HEK293T (cell line): Measurements from ENCODE around the gene TMEM123.
A peak's percentile ranks its signal among the peaks of the same experiment; 100 is the strongest.

Source experiments
- CTCF ChIA-PET: fragments of 350-600 bp; formaldehyde crosslinking; extraction: SDS; loops from one replicate; lab custom pipeline; 2021; ENCODE audit warnings: antibody characterized with exemption, inconsistent platforms; lab: Yijun Ruan, JAX
- POLR2A ChIA-PET: fragments of 350-600 bp; formaldehyde crosslinking; extraction: SDS; loops from one replicate; lab custom pipeline; 2020; ENCODE audit warnings: antibody characterized with exemption, inconsistent platforms; lab: Yijun Ruan, JAX
- DNase-seq: peaks from one replicate; pipeline ENCODE4 v3.0.0; 2012; ENCODE audit warnings: mixed read lengths; ENCODE audit errors: extremely low spot score
- ARNT ChIP-seq: fragments of 450-650 bp; IDR thresholded peaks from 2 replicates; pipeline ENCODE4 v1.6.1; 2017; ENCODE audit warnings: mild to moderate bottlenecking
- BHLHE40 ChIP-seq: fragments of 450-650 bp; IDR thresholded peaks from 2 replicates; pipeline ENCODE4 v1.6.1; 2016; ENCODE audit warnings: mild to moderate bottlenecking, moderate library complexity, borderline replicate concordance
- CTBP1 ChIP-seq: fragments of 450-650 bp; IDR thresholded peaks from 2 replicates; pipeline ENCODE4 v1.6.1; 2016; ENCODE audit warnings: borderline replicate concordance
- ELF4 ChIP-seq: fragments of 450-650 bp; IDR thresholded peaks from 2 replicates; pipeline ENCODE4 v1.6.1; 2017; ENCODE audit warnings: antibody characterized with exemption
- FOXA1 ChIP-seq: fragments of 450-650 bp; IDR thresholded peaks from 2 replicates; pipeline ENCODE4 v1.6.1; 2016; ENCODE audit warnings: mild to moderate bottlenecking
- FOXK2 ChIP-seq: fragments of 450-650 bp; IDR thresholded peaks from 2 replicates; pipeline ENCODE4 v1.6.1; 2016; ENCODE audit warnings: mild to moderate bottlenecking
- FOXM1 ChIP-seq: fragments of 450-650 bp; IDR thresholded peaks from 2 replicates; pipeline ENCODE4 v1.6.1; 2017; ENCODE audit warnings: mild to moderate bottlenecking, borderline replicate concordance
- HDGF ChIP-seq: fragments of 450-650 bp; IDR thresholded peaks from 2 replicates; pipeline ENCODE4 v1.6.1; 2017; ENCODE audit warnings: antibody characterized with exemption, borderline replicate concordance
- L3MBTL2 ChIP-seq: fragments of 450-650 bp; conservative IDR thresholded peaks from 2 replicates; pipeline ENCODE4 v1.6.1; 2016; ENCODE audit warnings: mild to moderate bottlenecking
- LEF1 ChIP-seq: fragments of 450-650 bp; IDR thresholded peaks from 2 replicates; pipeline ENCODE4 v1.6.1; 2017; ENCODE audit warnings: mild to moderate bottlenecking, borderline replicate concordance
- NFRKB ChIP-seq: fragments of 450-650 bp; IDR thresholded peaks from 2 replicates; pipeline ENCODE4 v1.6.1; 2016; ENCODE audit warnings: mild to moderate bottlenecking, moderate library complexity
- SP1 ChIP-seq: fragments of 450-650 bp; IDR thresholded peaks from 2 replicates; pipeline ENCODE4 v1.6.1; 2017
- SUZ12 ChIP-seq: fragments of 450-650 bp; IDR thresholded peaks from 2 replicates; pipeline ENCODE4 v1.6.1; 2016; ENCODE audit warnings: mild to moderate bottlenecking
- TARDBP ChIP-seq: fragments of 450-650 bp; IDR thresholded peaks from 2 replicates; pipeline ENCODE4 v1.6.1; 2016
- ZNF384 ChIP-seq: fragments of 450-650 bp; IDR thresholded peaks from 2 replicates; pipeline ENCODE4 v1.6.1; 2016
- TF ChIP-seq, protein P1 (sequence below): fragments of 450-650 bp; IDR thresholded peaks from 2 replicates; pipeline ENCODE4 v1.6.1; 2016

The TMEM123 gene

DNA sequence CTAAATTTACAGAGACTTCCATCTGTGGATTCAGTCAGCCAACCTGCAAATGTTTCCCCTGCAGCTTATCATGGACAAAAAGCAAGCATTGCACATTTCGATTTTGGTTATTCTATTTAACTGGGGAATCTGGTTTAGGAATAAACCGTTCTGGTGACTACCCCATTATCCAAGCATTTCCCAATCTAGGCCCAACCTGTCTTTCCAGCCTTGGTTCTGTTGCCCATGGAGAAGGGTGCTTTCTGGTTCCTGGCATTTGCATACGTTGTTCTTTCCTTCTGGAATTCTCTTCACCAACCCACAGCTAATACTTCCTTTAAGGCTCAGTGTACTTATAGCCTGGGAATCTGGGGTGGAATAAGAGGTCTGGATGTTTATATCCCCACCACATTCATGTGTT is 1.4 kb upstream of the TMEM123 start:
- no peak for TF ChIP-seq CTBP1
- no peak for TF ChIP-seq HDGF
- no peak for TF ChIP-seq LEF1
- no peak for TF ChIP-seq BHLHE40
- no peak for TF ChIP-seq ZNF384
- no peak for TF ChIP-seq FOXA1
- no peak for TF ChIP-seq SP1
- no peak for TF ChIP-seq L3MBTL2
- no peak for TF ChIP-seq FOXK2
- TF ChIP-seq SUZ12 = no peak
- no peak for TF ChIP-seq NFRKB
- TF ChIP-seq FOXM1 = no peak
- TF ChIP-seq ARNT = no peak
- no peak for TF ChIP-seq ELF4
- TF ChIP-seq, protein P1, sequence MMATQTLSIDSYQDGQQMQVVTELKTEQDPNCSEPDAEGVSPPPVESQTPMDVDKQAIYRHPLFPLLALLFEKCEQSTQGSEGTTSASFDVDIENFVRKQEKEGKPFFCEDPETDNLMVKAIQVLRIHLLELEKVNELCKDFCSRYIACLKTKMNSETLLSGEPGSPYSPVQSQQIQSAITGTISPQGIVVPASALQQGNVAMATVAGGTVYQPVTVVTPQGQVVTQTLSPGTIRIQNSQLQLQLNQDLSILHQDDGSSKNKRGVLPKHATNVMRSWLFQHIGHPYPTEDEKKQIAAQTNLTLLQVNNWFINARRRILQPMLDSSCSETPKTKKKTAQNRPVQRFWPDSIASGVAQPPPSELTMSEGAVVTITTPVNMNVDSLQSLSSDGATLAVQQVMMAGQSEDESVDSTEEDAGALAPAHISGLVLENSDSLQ = no peak
- no peak for TF ChIP-seq TARDBP
- no peak for DNase-seq
- POLR2A ChIA-PET = no interaction called here
- CTCF ChIA-PET = no interaction called here

DNA sequence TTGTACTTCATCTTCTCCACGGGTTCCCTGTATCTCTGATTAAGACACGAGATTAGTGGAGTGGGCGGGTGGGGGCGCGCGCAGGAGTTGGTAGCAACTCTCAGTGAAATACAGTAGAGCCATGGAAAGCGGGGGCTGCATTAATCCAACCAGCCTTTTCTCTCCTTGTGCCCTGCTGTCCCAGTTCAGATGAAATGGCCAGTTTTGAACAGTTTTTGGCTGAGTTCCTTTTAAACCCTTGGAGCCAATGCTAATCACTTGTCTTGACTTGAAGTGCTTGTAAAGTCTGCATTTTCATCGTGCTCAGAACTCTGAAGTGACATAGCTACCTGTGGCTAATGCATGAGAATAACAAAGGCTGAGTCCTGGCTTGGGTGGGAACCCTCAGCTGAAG is 734 bp upstream of the TMEM123 start:
- ChIA-PET POLR2A (interaction anchor here (0.9 kb wide), 1 partner anchor 27 kb away, joined by 3 read pairs; no protein-coding TSS in a partner anchor), CTCF (interaction anchor here (0.7 kb wide), 1 partner anchor 63 kb away, joined by 4 read pairs; no protein-coding TSS in a partner anchor)

DNA sequence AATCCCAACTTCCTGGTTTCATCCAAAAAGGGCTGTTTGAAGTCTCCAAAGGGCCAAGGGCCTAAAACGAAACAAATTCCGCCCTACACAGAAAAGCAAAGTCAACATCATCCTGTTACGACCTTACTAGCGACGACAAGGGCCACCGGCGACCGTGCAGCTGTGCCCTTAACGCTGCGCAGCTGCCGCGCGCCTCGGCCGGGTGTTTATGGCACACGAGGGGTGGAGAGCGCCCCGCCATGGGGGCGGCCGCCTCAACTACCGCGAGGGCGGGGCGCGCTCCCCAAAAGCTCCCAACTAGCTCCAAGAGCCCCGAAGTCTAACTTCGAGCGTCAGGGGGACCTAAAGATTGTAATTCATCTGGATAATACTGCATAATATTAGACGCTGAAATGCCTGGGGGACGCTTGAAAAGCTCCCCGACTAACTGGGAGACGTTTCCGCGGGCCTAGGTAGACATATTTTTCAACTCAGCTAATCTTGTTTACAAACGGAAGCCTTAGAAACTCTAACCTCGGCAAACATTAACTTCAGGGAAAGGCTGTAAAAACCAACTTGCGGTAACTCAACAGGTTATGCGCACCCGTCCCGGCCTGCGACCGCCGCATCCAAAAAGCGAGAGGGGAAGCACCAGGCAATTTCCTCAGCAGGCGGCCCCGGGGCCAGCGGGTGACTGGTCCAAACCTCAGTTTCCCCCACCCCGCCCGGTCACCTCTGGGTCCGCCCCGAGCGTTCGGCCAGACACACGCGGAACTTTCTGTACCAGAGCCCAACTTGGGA is 694 bp downstream of the TMEM123 start:
- ChIA-PET CTCF (interaction anchor here (0.7 kb wide), 1 partner anchor 161 kb away, joined by 3 read pairs; no protein-coding TSS in a partner anchor), POLR2A (no interaction called here)
- peak; percentile 50 for DNase-seq
- TF ChIP-seq BHLHE40 (no peak), ELF4 (peak; percentile 27; the same call in 1 of the 2 replicates), L3MBTL2 (peak; percentile 53)

More for the DNA sequence above, 734 bp upstream of the TMEM123 start:
- no peak for DNase-seq
- TF ChIP-seq ARNT (no peak), FOXA1 (no peak), CTBP1 (no peak), BHLHE40 (no peak), LEF1 (no peak)

DNA sequence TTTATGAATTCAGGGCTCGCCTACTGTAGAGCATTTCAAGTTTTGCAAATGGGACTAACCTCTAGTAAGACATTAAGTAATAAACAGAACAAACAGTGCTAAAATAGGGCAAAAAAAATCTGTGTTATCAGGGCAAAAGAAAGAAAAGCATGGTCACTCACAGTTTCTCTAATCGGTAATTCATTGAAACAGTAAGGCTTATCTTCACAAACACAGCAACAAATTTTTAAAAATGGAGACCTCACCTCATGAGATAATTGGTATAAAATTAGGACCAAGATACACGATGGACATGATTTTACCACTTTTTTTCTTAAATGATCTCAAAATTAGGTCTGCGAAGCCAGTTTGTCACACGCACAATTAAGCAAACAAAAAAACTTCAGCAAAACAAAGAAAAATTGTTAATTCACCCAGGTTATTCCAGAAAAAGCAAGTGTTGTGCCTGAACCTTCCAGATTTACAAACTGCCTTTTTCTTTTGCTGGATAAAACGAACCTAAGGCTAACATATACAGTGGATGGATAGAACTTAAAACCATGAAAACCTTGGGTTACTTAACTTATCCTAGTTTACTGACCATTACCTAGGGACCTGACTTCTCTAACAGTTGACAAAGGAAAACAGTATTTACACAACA is 1.4 kb downstream of the TMEM123 start:
- POLR2A ChIA-PET = no interaction called here
- no peak for TF ChIP-seq LEF1
- no peak for TF ChIP-seq ELF4
- no peak for TF ChIP-seq FOXM1
- TF ChIP-seq, protein P1 = no peak
- TF ChIP-seq FOXK2 = no peak
- no peak for TF ChIP-seq FOXA1
- TF ChIP-seq L3MBTL2 = no peak
- no peak for TF ChIP-seq HDGF
- DNase-seq = no peak
- CTCF ChIA-PET = no interaction called here

DNA sequence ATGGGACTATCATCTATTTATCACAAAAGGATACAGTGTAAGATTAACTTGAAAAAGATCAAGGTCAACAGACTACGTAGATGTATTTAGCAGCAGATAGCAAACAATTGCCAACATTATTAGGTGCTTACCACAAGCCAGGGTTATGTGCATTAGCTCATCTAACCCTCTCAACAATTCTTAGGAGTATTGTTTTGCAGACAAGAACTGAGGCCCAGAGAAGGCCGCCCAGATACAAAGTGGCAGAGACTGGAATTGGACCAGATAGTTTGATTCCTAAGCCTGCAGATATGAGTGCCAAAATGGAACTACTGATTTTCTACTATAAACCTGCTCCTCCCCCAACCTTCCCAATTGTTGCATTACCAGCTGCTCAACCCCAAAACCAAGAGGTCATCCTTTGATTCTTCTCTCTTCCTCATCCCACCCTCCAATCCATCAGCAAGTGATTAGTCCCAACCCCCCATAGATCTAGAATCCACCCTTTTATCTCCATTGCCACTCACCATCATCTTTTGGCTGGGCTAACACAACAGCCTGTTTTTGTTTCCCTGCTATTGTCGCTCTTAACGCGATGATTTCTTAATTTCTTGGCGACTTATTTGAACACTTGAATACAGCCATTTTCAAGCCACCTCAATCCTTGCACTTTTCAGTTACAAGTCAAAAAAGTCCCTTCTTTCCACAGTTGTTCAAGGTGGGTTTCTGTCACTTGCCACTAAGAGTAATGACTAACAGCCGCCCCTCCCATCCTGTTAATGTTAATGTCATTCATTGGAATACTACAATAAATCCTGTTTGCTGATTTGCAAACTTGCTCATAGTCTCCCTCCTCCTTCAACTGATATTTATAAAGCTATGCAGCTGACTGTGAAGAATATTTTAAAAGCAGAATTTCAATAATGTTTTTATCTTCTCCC is 2.7 kb downstream of the TMEM123 start:
- no peak for TF ChIP-seq SP1
- ChIA-PET POLR2A (no interaction called here), CTCF (interaction anchor here (0.7 to 1.4 kb wide), 2 partner anchors 59 to 158 kb away, joined by 3 read pairs; no protein-coding TSS in a partner anchor)
- no peak for DNase-seq

DNA sequence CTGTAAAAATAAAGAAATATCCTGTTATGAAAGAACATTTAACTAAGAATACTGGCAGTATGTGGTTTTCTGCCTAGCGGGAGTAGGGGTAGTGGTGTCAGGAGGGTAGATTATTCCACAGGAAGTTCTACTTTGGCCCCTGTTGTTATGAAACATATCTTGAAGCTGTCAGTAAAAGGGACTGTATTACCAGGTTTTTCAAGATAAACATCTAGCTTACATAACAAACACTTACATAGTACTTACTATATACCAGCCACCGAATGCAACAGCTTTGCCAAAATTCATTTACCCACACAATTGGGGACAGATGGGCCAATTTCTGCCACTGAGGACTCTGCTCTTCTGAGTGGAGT is 3.7 kb downstream of the TMEM123 start:
- DNase-seq = no peak
- CTCF ChIA-PET = interaction anchor here (1.4 kb wide), 1 partner anchor 58 kb away, joined by 3 read pairs; no protein-coding TSS in a partner anchor
- no peak for TF ChIP-seq SP1
- no peak for TF ChIP-seq FOXA1
- TF ChIP-seq FOXM1 = no peak
- no peak for TF ChIP-seq TARDBP
- TF ChIP-seq ELF4 = no peak
- TF ChIP-seq BHLHE40 = no peak
- TF ChIP-seq L3MBTL2 = no peak
- no peak for TF ChIP-seq NFRKB
- TF ChIP-seq, protein P1 = no peak
- no peak for TF ChIP-seq LEF1
- TF ChIP-seq SUZ12 = no peak
- TF ChIP-seq FOXK2 = no peak
- POLR2A ChIA-PET = no interaction called here
